ENCODE results near the gene TBC1D22A.

Gene TBC1D22A

GRCh38 chr22:47213571-47214230 is 451.3 kb downstream of the TBC1D22A start:
- no peak for DNase-seq

DNA sequence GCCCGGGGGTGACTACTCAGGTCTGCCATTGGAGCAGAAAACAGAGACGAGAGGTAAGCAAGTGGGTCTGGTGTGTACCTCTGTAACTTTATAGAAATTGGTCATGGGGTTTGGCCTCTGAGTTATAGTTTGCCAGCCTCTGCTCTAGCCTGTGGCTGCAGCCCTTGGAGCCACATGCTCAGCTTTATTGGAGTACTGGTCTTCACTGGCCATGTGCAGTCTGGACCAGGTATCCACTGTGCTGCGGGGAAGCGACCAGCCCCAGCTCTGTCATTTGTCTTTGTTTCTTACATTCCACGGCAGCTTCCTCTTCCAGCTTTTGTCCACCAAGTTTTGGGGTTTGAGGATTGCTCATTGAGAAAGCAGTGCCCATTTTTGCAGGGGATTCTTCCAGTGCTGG is 453.4 kb downstream of the TBC1D22A start:
- DNase-seq = no peak

GRCh38 chr22:47218671-47219070 is 456.2 kb downstream of the TBC1D22A start:
- DNase-seq = no peak

- no peak for DNase-seq
These were observed 457.3 kb downstream of the TBC1D22A start for GRCh38 chr22:47219789-47220188.

GRCh38 chr22:47220752-47221151 is 458.3 kb downstream of the TBC1D22A start:
- no peak for DNase-seq

GRCh38 chr22:47221840-47222615 is 459.6 kb downstream of the TBC1D22A start:
- no peak for DNase-seq
